ENCODE results near the gene SIRT5.

GRCh38 chr6:13559251-13559650, 15.2 kb upstream of the SIRT5 start:
- TF ChIP-seq CTCF (IDR thresholded peaks at IDR 0.05) (no peak), POLR2A (IDR thresholded peaks at IDR 0.05) (no peak), EP300 (IDR thresholded peaks at IDR 0.05) (no peak), POLR2AphosphoS5 (IDR thresholded peaks at IDR 0.05) (no peak)

Data from stomach (tissue), 4 donors.